OCI-LY7 (cell line): Measurements from ENCODE around the gene FTH1.

Experiments used
- CTCF ChIP-seq: fragments of 200-600 bp; sonication (generic); conservative IDR thresholded peaks from 2 replicates; pipeline ENCODE4 v1.5.1; 2014; ENCODE audit warnings: mild to moderate bottlenecking, antibody characterized with exemption, low read length, moderate library complexity, mixed read lengths
- EZH2phosphoT487 ChIP-seq: fragments of 200-600 bp; sonication (generic); IDR thresholded peaks from 2 replicates; pipeline ENCODE4 v1.6.1; 2018; ENCODE audit warnings: low read depth, borderline replicate concordance, mild to moderate bottlenecking, mixed run types, antibody characterized with exemption, low read length, moderate library complexity, mixed read lengths

- TF ChIP-seq CTCF (no peak), EZH2phosphoT487 (no peak)
Measured at GRCh38 chr11:61918938-61919704, 48.3 kb downstream of the FTH1 start.
